ENCODE results near the gene HINT2. TPM values are rescaled to one million over a fixed set of nuclear protein-coding genes. Genes with fewer than 3 reads are reported as not detected.

The HINT2 gene
- total RNA-seq, 3 donors from 2014 or later: 28.7 to 31.9 (median 30.0) TPM

DNA sequence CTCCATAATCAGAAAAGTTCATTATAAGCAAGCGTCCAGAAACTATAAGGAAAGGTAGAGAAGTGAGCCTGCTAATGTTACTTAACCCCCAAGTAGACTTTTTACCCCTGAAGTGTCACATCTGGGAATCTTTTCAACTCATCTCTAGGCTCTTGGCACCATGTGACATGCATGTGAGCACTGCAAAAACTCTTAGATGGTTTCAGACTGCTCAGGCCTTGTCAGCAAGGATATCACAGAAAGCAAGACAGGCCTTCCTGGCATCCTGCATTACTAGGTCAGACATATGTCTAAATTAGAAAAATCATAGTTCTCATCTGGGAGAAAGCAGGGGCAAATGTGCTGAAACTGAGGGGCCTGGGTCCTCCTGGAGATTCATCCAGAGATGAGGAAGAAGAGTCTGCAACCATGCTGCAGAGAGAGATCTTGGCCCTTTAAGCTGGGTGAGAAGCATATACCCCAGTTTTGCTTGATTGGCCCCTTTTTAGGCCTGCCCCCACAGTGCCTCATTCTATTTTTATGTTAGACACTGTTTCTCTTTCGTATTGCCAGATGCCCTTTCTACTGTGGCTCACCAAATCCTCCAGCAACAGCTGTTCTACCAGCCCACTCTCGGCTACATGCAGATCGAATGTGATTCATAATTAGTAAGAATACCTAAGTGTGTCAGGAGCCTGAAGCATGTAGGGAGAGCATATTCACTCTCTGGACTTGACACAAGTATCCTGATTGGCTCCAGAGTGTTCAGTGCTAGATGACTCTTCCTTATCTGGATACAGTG is 33.1 kb upstream of the HINT2 start:
- Mint-ChIP-seq H3K27me3 (ENCODE audit: low read depth) (no peaks in the 10 kb centered on the region), H3K36me3 (ENCODE audit: insufficient read depth) (peaks cover 2% of the 10 kb centered on the region), H3K4me1 (ENCODE audit: low read depth) (peaks cover 33% of the 10 kb centered on the region), H3K4me3 (no peak overlapping the region), H3K9me3 (no peaks in the 10 kb centered on the region)
- ATAC-seq (peak; percentile 91 to 93), DNase-seq (no peak)

DNA sequence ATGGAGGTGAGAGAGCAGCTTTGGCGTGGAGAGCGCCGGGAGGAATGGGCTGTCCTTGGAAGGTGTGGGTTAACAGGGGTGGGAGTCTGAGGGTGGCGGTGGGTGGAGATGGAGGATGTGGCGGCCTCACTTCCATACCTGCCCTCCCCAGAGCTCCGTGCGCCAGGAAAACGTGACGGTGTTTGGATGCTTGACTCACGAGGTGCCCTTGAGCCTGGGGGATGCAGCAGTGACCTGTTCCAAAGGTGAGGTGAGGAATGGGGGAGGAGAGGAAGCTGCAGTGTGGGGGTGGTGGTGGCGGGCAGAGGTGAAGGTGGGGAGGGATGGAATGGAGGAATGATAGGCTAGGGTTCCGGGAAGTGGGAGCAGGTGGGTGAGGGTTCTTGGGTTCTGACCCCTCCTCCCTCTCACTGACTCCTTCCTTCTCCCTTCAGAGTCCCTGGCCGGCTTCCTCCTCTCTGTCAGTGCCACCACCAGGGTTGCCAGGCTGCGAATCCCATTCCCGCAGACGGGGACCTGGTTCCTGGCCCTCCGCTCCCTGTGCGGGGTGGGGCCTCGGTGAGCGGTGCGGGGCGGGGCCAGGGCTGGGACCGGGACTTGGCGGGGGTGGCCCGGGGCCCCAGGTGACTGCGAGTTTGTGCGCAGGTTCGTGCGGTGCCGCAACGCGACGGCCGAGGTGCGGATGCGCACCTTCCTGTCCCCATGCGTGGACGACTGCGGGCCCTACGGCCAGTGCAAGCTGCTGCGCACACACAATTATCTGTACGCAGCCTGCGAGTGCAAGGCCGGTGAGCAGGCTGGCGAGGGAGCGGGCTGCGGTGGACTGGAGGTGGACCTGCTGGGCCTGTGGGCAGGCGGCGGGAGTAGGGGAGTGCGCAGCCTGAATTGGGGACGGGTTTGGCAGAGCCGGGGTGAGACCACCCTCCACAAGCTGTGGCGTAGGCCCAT is 31.3 kb upstream of the HINT2 start:
- peaks cover 2% of the 10 kb centered on the region for H3K36me3 Mint-ChIP-seq (ENCODE audit: insufficient read depth)
- ATAC-seq (no peak), DNase-seq (no peak)
- peaks cover 33% of the 10 kb centered on the region for H3K4me1 Mint-ChIP-seq (ENCODE audit: low read depth)
- H3K9me3 Mint-ChIP-seq: no peaks in the 10 kb centered on the region
- H3K4me3 Mint-ChIP-seq: no peak overlapping the region
- H3K27me3 Mint-ChIP-seq (ENCODE audit: low read depth): no peaks in the 10 kb centered on the region

DNA sequence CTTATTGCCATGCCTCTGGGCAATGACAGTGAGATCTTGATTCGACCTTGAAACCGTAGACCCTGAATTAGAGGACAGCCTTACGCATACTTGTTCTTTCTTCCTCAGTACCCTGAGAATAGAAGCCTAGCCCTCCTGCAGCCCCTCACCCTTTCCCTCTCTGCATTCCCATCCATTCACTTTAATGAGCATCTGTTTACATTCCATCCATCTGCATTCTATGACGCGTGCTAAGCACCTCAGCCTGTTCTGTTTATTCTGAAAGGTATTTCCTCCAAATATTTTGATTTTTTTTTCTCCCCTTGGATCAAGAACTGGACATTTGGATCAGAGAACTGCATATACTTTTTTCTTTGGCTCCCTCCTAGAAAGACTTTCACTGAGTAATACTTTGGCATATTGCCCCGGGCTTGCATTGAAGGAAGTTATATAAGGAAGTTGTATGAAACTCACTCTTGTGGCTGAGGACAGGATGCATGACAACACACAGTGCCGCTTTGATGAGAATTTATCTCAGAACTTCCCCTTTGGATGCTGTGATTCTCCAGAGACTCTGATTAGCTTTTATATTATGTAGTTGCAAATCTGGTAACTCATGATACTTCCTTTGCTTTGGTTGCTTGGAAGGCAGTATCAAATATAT is 29.9 kb upstream of the HINT2 start:
- Mint-ChIP-seq H3K36me3 (ENCODE audit: insufficient read depth) (peaks cover 2% of the 10 kb centered on the region), H3K27me3 (ENCODE audit: low read depth) (no peaks in the 10 kb centered on the region), H3K4me3 (no peak overlapping the region), H3K4me1 (ENCODE audit: low read depth) (peaks cover 33% of the 10 kb centered on the region), H3K9me3 (no peaks in the 10 kb centered on the region)
- DNase-seq (no peak), ATAC-seq (no peak)

DNA sequence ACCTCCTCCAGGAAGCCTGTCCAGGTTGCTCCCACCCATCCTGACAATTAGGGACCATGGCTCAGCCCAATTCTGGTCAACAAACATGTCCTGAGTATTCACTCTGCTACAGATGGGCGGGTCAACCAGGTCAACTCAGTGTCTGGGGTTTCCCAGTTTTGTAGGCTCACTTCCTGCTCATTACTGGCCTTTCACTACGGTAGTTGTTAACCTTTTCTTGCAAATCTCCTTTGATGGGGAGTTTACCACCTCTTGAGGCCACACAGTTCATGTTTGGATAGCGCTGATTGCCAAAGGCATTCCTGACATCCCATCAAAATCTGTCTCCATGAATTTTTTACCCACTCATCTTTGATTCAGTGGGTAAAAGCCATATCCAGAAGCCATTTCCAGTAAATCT is 28.0 kb upstream of the HINT2 start:
- Mint-ChIP-seq H3K9me3 (no peaks in the 10 kb centered on the region), H3K4me3 (no peak overlapping the region), H3K36me3 (ENCODE audit: insufficient read depth) (peaks cover 2% of the 10 kb centered on the region), H3K4me1 (ENCODE audit: low read depth) (peaks cover 29% of the 10 kb centered on the region), H3K27me3 (ENCODE audit: low read depth) (no peaks in the 10 kb centered on the region)
- ATAC-seq (no peak), DNase-seq (no peak)

DNA sequence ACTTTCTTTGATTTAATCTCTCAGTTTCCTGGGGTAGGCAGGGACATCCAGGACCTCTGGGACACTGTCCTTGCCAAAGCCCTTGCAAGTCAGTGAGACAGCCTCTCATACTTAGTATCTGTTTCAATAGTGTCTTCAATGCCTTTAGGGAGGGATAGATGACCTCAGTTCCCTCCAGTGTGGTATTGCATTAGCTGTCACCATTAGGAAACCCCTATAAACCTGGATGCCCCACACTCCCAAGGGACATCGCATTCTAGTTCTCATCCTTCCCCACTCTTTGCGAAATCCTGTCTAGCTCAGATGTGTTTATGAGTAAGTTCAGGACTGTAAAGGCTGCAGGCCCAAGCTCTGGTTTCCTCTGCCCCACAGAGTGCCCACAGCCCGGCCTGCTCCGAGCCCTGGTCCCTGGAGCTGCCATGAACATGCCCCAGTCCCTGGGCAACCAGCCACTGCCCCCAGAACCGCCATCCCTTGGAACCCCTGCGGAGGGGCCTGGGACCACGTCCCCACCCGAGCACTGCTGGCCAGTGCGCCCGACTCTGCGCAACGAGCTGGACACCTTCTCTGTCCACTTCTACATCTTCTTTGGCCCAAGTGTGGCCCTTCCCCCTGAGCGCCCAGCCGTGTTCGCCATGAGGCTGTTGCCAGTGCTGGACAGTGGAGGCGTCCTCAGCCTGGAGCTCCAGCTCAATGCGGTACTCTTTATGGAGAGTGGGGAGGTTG is 27.3 kb upstream of the HINT2 start:
- no peaks in the 10 kb centered on the region for H3K9me3 Mint-ChIP-seq
- H3K4me3 Mint-ChIP-seq: no peak overlapping the region
- no peak for DNase-seq
- no peaks in the 10 kb centered on the region for H3K36me3 Mint-ChIP-seq (ENCODE audit: insufficient read depth)
- H3K4me1 Mint-ChIP-seq (ENCODE audit: low read depth): peaks cover 24% of the 10 kb centered on the region
- no peaks in the 10 kb centered on the region for H3K27me3 Mint-ChIP-seq (ENCODE audit: low read depth)
- no peak for ATAC-seq

DNA sequence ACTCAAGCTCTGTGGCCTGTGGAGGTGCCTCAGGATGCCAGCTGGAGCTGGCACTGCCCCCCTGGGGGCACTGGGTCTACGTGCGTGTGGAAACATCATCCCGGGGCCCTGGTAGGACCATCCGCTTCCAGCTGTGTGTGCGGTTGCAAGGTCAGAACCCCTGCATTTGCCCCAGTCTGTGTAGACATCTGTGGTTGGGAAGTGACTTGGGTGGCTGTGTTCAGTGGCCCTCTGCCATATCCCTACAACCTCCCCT is 26.7 kb upstream of the HINT2 start:
- no peaks in the 10 kb centered on the region for H3K27me3 Mint-ChIP-seq (ENCODE audit: low read depth)

DNA sequence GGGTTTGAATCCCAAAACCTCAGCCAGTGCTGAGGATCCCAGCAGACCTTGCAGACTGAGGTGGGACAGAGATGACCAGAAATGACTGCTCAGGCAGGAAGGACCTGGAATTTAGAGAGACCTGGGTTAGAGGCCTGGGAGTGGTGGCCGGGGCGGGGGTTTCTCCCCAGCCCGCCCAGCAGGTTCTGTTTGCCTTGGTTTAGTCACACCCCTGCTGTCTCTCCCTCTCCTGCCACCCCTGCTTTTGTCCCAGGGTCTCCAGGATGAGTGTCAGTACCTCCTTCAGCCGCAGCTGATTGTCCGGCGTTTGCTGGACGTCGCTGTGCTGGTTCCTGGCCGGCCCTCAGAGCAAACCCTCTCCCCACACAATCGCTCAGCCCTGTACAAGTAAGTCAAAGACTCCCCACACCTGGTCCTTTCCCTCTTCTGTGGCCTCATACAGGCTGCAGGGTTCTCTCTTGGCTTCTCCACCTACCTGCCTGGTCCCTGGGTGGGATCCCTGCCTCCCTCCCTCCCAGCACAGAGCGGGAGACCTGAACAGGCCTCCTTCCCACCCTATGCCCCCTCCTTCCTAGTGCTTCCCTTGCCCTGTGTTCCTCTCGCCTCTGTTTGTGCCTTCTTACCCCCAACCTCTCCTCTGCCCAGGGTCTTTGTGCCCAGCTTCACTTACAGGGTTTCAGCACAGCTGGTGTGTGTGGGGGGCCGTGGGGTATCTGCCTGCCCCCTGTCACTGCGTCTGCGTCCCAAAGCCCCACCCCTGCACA is 26.2 kb upstream of the HINT2 start:
- H3K27me3 Mint-ChIP-seq (ENCODE audit: low read depth): no peaks in the 10 kb centered on the region
- no peak for ATAC-seq
- H3K9me3 Mint-ChIP-seq: no peaks in the 10 kb centered on the region
- peaks cover 19% of the 10 kb centered on the region for H3K4me1 Mint-ChIP-seq (ENCODE audit: low read depth)
- DNase-seq: no peak
- H3K4me3 Mint-ChIP-seq: no peak overlapping the region
- no peaks in the 10 kb centered on the region for H3K36me3 Mint-ChIP-seq (ENCODE audit: insufficient read depth)

More for the DNA sequence above, 26.7 kb upstream of the HINT2 start:
- H3K9me3 Mint-ChIP-seq: no peaks in the 10 kb centered on the region
- ATAC-seq (no peak), DNase-seq (no peak)
- H3K4me3 Mint-ChIP-seq: no peak overlapping the region
- H3K36me3 Mint-ChIP-seq (ENCODE audit: insufficient read depth): no peaks in the 10 kb centered on the region
- peaks cover 19% of the 10 kb centered on the region for H3K4me1 Mint-ChIP-seq (ENCODE audit: low read depth)

DNA sequence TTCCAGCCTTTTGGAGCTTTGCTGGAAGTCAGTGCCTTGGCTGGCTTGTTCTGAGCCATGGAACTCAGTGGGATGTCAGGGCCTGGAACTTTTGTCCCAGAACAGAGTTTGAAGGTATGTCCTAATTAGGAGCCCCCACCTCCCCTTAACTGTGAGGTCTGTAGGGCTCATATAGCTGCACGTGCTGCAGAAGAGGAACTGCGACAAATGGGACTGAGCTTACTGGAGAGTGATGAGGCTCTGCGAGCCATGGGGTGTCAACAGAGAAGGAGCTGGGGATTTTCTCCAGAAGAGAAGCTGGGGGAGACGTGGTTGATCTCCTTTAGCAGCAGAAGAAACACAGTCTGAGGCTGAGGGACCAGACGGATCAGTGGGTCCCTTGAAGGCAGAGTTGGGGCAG is 25.1 kb upstream of the HINT2 start:
- Mint-ChIP-seq H3K27me3 (ENCODE audit: low read depth) (no peaks in the 10 kb centered on the region), H3K4me1 (ENCODE audit: low read depth) (peaks cover 8% of the 10 kb centered on the region)
- no peak for ATAC-seq

DNA sequence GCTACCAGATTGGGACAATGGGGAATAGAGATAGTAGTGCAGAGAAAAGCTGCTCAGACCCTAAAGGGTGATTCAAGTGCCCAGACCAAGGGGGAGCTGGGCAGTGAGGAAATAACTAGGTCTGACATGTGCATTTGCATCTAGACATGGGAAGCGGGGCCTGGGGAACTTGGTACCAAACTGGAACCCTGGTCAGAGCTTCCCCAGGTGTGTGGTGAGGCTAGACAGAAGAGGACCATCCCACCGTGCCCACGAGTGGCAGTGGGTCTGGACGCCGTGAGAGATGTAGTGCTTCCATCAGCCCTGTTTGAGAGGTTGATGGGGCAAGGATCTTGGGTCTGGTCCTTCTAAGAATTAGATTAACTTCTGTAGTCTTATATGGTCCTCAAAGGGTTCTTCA is 21.8 kb upstream of the HINT2 start:
- Mint-ChIP-seq H3K4me3 (no peak overlapping the region), H3K36me3 (ENCODE audit: insufficient read depth) (no peaks in the 10 kb centered on the region), H3K9me3 (no peaks in the 10 kb centered on the region), H3K27me3 (ENCODE audit: low read depth) (no peaks in the 10 kb centered on the region), H3K4me1 (ENCODE audit: low read depth) (peaks cover 5% of the 10 kb centered on the region)
- no peak for ATAC-seq
- DNase-seq: no peak

More for the DNA sequence above, 25.1 kb upstream of the HINT2 start:
- Mint-ChIP-seq H3K36me3 (ENCODE audit: insufficient read depth) (no peaks in the 10 kb centered on the region), H3K4me3 (no peak overlapping the region), H3K9me3 (no peaks in the 10 kb centered on the region)
- no peak for DNase-seq

DNA sequence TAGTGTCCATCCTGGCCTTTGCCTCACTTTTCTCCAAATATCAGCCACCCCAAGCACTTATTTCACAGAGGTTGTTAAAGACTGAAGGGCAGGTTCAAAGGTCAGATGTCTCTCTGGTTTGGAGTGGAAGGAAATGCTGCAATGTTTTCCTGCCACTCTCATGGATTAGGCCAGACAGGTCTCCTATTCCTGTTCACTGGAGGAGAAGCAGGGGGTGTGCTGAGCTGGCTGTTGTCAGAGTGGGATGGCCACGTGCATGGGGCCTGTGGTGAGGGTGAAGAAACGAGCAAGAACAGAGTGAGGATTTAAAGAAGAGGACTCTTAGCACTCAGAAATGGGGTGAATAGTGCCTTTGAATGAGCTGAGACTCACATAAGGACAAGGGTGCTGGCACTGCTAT is 20.9 kb upstream of the HINT2 start:
- DNase-seq (no peak), ATAC-seq (no peak)
- H3K27me3 Mint-ChIP-seq (ENCODE audit: low read depth): no peaks in the 10 kb centered on the region
- no peak overlapping the region for H3K4me3 Mint-ChIP-seq
- no peaks in the 10 kb centered on the region for H3K9me3 Mint-ChIP-seq
- peaks cover 9% of the 10 kb centered on the region for H3K4me1 Mint-ChIP-seq (ENCODE audit: low read depth)
- H3K36me3 Mint-ChIP-seq (ENCODE audit: insufficient read depth): no peaks in the 10 kb centered on the region

DNA sequence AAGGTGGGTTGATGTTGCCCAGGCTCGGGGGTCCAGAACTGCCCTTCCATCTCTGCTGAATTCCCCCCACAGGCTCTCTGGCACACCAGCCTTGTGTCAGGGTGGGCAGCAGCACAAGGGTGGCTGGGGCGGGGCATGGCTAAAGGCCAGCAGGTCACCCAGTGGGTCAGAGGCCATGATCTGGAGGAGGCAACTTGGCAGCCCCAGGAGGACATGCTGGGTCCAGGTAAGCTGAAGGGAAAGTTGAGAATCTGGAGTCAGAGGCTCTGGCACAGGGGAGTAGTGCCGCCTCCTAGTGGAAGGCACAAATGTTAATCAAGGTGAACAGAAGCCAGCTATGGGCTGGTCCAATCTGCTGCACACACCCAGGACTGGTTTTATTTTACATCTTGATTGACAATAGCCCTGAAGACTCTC is 20.4 kb upstream of the HINT2 start:
- no peaks in the 10 kb centered on the region for H3K27me3 Mint-ChIP-seq (ENCODE audit: low read depth)
- H3K4me1 Mint-ChIP-seq (ENCODE audit: low read depth): peaks cover 12% of the 10 kb centered on the region
- no peaks in the 10 kb centered on the region for H3K9me3 Mint-ChIP-seq
- DNase-seq: no peak
- no peak for ATAC-seq
- no peaks in the 10 kb centered on the region for H3K36me3 Mint-ChIP-seq (ENCODE audit: insufficient read depth)
- H3K4me3 Mint-ChIP-seq: no peak overlapping the region

DNA sequence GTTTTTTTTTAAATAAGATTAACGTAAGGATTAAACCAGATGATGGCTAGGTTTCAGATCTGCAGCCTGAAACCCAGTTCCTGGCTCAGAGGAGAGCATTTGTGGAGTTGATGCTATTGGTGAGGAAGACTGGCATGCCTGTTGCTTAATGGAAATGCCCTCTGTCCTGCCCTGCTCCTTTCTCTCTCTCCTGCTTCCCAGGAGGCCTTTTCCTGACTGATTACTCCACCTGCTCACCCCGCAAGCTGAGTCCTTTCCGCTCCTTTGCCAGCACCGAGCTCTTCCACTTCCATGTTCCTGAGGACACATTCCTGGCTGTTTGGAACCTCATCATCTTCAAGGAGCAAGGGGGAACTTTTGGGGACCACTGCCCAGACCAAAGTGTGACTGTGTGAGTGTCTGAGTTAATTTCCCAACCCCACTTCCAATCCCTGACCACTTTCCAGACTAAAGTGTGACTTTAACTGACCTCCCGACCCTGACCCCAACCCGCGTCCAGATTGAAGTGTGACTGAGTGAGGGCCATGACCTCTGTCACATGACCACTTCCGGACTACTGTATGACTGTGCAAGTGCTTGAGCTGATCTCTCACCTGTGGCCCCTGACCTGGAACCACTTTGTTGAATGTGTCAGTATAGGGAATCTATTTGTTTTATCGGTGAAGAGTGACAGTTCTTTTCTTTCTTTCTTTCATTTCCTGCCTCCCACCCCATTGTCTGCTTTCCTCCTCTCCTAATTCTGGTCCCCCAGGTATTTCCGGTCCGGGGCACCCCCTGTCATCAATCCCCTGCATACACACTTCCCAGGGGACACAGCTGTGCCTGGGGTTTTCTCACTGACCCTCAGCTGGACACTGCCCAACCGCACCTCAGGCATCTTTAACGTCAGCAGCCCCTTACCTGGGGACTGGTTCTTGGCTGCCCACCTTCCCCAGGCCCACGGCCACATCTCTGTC is 19.7 kb upstream of the HINT2 start:
- Mint-ChIP-seq H3K4me3 (no peak overlapping the region), H3K9me3 (no peaks in the 10 kb centered on the region)
- no peak for ATAC-seq

DNA sequence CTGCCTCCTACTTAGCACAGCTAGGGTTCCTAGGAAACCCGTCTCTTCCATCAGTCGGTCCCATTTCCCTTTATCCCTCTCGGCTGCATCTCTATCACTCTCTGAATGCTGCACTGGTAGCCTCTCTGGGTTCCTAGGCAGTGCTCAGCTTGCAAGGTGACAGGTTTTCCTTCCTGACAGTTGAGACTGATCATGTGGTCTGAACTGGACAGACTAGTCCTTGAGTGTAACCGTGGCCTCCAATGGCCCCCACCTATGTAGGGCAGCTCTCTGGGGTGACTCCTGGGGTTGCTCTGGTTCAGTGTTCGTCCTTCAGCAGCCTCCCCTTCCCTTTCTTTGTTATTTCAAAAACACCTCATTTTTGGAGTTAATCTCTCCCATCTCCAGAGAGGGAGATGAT is 18.0 kb upstream of the HINT2 start:
- ATAC-seq (no peak), DNase-seq (no peak)
- H3K36me3 Mint-ChIP-seq (ENCODE audit: insufficient read depth): no peaks in the 10 kb centered on the region
- peaks cover 28% of the 10 kb centered on the region for H3K4me1 Mint-ChIP-seq (ENCODE audit: low read depth)
- no peaks in the 10 kb centered on the region for H3K27me3 Mint-ChIP-seq (ENCODE audit: low read depth)
- H3K4me3 Mint-ChIP-seq: no peak overlapping the region
- no peaks in the 10 kb centered on the region for H3K9me3 Mint-ChIP-seq

More for the DNA sequence above, 19.7 kb upstream of the HINT2 start:
- DNase-seq: no peak
- no peaks in the 10 kb centered on the region for H3K36me3 Mint-ChIP-seq (ENCODE audit: insufficient read depth)
- H3K4me1 Mint-ChIP-seq (ENCODE audit: low read depth): peaks cover 19% of the 10 kb centered on the region
- no peaks in the 10 kb centered on the region for H3K27me3 Mint-ChIP-seq (ENCODE audit: low read depth)
